ENCODE data around the gene GPRC5A.
A peak's percentile ranks its signal among the peaks of the same experiment; 100 is the strongest.

GPRC5A gene

DNA sequence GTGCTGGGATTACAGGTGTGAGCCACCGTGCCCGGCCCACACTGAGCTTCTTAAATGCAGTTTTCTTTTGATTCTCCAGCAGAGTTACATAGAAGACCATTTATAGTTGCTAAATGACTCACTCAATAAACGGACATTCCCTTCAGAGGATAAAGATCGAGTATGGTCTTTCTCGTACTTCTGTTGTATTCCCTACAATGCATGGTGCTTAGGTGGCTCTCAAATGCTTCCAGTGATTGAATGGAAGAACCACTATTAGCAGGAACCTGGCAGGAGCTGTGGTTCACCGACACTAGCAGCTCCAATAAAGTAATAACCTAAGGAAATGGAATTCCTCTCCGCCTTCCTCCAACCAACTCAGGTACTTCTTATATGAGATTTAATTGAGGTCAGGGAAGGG is 3.9 kb upstream of the GPRC5A start:
- Histone ChIP-seq H3K27ac (no peak overlapping the region), H3K4me3 (no peak overlapping the region)
- DNase-seq (ENCODE audit: low spot score) = no peak
- TF ChIP-seq, protein P1, sequence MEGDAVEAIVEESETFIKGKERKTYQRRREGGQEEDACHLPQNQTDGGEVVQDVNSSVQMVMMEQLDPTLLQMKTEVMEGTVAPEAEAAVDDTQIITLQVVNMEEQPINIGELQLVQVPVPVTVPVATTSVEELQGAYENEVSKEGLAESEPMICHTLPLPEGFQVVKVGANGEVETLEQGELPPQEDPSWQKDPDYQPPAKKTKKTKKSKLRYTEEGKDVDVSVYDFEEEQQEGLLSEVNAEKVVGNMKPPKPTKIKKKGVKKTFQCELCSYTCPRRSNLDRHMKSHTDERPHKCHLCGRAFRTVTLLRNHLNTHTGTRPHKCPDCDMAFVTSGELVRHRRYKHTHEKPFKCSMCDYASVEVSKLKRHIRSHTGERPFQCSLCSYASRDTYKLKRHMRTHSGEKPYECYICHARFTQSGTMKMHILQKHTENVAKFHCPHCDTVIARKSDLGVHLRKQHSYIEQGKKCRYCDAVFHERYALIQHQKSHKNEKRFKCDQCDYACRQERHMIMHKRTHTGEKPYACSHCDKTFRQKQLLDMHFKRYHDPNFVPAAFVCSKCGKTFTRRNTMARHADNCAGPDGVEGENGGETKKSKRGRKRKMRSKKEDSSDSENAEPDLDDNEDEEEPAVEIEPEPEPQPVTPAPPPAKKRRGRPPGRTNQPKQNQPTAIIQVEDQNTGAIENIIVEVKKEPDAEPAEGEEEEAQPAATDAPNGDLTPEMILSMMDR (IDR thresholded peaks at IDR 0.05) = no peak

DNA sequence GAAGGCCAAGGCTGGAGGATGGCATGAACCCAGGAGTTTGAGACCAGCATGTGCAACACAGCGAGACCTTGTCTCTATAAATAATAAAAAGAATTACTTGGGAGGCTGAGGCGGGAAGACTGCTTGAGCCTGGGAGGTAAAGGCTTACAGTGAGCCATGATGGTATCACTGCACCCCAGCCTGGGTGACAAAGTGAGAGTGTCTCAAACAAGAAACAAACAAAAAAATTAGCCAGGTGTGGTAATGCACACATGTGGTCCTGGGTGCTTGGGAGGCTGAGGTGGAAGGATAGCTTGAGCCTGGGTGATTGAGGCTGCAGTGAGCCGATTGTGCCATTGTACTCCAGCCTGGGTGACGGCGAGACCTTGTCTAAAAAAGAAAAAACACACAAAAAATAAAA is 1.7 kb upstream of the GPRC5A start:
- Histone ChIP-seq H3K27ac (peak overlapping the region in 1 of 2 donors; percentile 92), H3K4me3 (no peak overlapping the region)
- no peak for DNase-seq (ENCODE audit: low spot score)
- TF ChIP-seq, protein P1 (IDR thresholded peaks at IDR 0.05) = no peak

DNA sequence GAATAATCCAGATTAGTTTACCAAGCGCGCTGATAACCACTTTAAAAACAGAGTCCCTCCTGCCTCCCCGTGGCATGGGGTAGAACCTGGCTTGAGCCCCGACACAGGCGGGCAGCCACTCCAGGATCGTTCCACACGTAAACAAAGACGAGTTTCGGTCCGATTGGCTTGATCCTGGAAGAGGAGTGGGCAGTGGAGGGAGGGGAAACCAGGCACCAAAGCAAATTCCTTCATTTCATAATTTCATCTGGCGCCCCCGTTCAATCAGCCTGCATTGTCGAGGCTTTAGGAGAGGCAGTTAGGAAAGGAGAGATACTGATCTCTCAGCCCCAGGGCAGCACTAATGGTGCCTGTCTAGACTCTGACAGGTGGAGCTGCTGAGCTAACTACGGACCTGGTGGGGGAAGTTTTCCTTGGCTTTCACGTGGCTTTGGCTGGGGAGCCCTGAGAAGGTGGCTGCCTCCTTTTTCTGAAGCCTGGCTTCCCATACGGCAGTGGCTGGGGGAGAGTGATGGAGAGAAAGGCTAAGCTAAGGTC is 751 bp upstream of the GPRC5A start:
- DNase-seq (ENCODE audit: low spot score) = no peak

DNA sequence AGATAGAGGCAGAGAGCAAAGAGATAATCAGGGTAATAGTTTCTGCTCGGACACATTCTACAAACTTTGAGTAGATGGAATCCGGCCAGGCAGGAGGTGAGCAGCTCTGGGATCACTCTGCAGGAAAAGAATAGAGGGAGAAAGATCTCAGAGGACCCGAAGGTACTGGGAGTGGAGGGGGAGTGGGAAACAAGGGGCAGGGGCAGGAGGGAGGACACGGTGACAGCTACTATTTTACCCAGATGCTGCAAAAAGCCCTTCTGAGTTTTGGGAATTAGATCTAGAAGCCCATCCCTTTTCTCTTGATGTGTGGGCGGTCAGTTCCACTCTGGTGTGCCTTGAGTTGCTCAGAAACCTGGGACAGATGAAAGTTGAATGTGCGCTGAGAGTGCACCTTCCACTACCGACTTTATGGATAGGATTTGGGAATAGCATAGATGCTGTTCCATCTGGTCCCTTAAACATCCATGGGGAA is 556 bp downstream of the GPRC5A start:
- no peak for DNase-seq (ENCODE audit: low spot score)
- H3K27ac ChIP-seq = peak overlapping the region; percentile 92 to 99
- H3K4me3 ChIP-seq = peak overlapping the region; percentile 95
- TF ChIP-seq, protein P1 (IDR thresholded peaks at IDR 0.05) = no peak

More for the DNA sequence above, 751 bp upstream of the GPRC5A start:
- TF ChIP-seq, protein P1 (IDR thresholded peaks at IDR 0.05) = no peak
- H3K27ac ChIP-seq = peak overlapping the region; percentile 92 to 99
- H3K4me3 ChIP-seq = peak overlapping the region; percentile 95

DNA sequence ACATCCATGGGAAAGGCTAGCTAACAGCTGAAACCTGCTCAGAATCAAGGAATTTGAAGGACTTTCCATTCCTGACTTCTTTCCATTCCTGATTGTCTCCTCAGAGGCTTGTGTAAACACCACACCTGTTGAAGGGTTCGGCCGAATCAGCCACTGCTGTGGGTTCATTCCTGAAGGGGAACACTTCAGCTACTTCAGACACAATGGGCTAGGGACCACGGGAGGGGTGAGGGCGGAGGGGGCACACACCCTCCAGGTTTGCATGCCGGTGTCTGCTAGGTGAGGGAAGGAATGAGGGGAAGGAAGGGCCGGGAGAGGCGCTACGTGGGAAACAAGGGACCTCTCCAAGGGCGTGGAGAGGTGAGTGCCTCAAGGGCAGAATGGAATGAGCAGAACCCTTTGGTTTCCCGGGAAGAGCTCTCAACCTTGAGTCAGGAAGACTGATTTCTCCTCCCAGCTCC is 1.3 kb downstream of the GPRC5A start:
- TF ChIP-seq, protein P1 (IDR thresholded peaks at IDR 0.05) = no peak
- Histone ChIP-seq H3K4me3 (peak overlapping the region; percentile 95), H3K27ac (peak overlapping the region; percentile 92 to 99)
- no peak for DNase-seq (ENCODE audit: low spot score)

DNA sequence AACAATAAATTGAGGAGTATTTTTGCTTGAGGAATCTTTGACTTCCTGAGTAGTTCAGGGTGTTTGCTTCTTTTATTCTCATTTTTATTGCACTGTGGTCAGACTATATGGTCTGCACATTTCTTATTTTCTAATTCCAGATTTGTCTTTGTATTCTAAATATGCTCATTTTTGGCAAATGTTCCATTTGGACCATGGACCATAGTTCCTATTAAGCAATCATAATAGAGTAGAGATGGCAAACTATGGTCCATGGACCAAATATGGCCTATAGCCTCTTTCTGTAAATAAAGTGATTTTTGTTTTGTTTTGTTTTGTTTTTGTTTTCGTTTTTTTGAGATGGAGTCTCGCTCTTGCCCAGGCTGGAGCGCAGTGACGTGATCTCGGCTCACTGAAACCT is 2.1 kb downstream of the GPRC5A start:
- Histone ChIP-seq H3K27ac (peak overlapping the region in 1 of 2 donors; percentile 92), H3K4me3 (peak overlapping the region; percentile 6)
- TF ChIP-seq, protein P1 (IDR thresholded peaks at IDR 0.05) = no peak
- no peak for DNase-seq (ENCODE audit: low spot score)

DNA sequence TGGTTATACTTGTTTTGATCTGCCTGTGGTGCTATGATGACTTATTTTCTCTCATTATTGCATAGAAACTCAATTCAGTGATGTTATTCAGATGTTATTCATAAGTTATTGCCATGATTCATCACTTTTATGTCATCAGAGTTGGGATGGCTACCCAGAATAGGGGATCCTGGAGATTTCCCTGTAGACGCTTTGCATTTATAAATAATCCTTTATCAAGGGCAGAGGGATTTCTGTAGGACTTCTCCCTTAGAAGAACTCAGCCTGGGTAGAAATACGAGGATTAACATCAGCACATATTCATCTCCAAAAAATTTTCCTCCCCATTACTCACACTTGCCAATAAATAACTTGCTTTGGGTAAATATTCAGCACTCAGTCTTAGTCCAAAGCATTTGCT is 4.9 kb downstream of the GPRC5A start:
- Histone ChIP-seq H3K27ac (peak overlapping the region; percentile 69 to 72), H3K4me3 (no peak overlapping the region)
- DNase-seq (ENCODE audit: low spot score) = no peak
- TF ChIP-seq, protein P1 (IDR thresholded peaks at IDR 0.05) = no peak

Measured in coronary artery (tissue), 2 donors.